Measurements from ENCODE around the gene BLM. TPM values are rescaled to one million over a fixed set of nuclear protein-coding genes. Genes with fewer than 3 reads are reported as not detected.

BLM gene
- total and polyA plus RNA-seq, 2 of the 4 experiments (the other 2 are of a cell fraction), result 2.5 to 6.5 TPM

DNA sequence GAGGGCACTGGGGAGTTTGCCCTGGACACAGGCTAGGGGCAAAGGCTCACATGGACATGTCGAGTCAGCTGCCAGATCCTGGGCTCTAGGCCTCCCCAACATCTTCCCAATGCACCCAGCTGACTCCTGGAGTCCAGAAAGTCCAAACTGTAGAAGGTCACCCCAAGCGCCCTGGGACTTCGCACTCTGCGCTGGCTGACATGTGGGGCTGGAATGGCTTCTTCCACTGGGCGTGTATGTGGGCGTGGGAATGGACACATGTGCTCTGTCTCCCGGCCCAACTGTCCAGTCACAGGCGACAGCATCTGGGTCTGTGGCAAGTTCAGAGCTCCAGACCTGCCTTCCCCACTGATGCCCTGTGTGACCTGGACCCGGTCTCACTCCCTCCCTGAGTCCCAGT is 138.0 kb downstream of the BLM start:
- ATAC-seq (ENCODE audit: low read depth) (no peak), DNase-seq (no peak)
- no peak overlapping the region for H2BK5ac ChIP-seq (ENCODE audit: low read depth, low read length, poor library complexity, severe bottlenecking)
- no peak overlapping the region for H3K27ac ChIP-seq (ENCODE audit: insufficient read depth, low read length)
- no peak overlapping the region for H3K14ac ChIP-seq (replicated peaks; ENCODE audit: low read depth, low read length)
- no peak overlapping the region for H3K9ac ChIP-seq (ENCODE audit: low read depth, low read length)
- H3K9me1 ChIP-seq (ENCODE audit: insufficient read depth, low read length), result peaks cover 3% of the 10 kb centered on the region; the same call in 1 of the 2 replicates
- H3K23ac ChIP-seq (ENCODE audit: low read depth, low read length), result no peak overlapping the region
- no peak overlapping the region for H4K8ac ChIP-seq (ENCODE audit: low read depth in 2 of 2, low read length in 2 of 2)
- H3K9me3 ChIP-seq (ENCODE audit: control insufficient read depth, insufficient read depth, low read length), result no peaks in the 10 kb centered on the region
- no peaks in the 10 kb centered on the region for H4K20me1 ChIP-seq (ENCODE audit: insufficient read depth, low read length)
- no peak overlapping the region for H2BK15ac ChIP-seq (ENCODE audit: low read depth, low read length)
- no peak overlapping the region for H2BK20ac ChIP-seq (ENCODE audit: low read depth, low read length)
- H2BK120ac ChIP-seq (ENCODE audit: low read depth, low read length), result no peak overlapping the region
- peaks cover 8% of the 10 kb centered on the region for H3K4me1 ChIP-seq (ENCODE audit: control insufficient read depth, insufficient read depth, low read length)
- ChIA-PET POLR2A (ENCODE audit: unreplicated experiment) (no interaction called here), CTCF (no interaction called here)
- no peaks in the 10 kb centered on the region for H3K36me3 ChIP-seq (ENCODE audit: control insufficient read depth, insufficient read depth, low read length)
- dilution Hi-C loops (cut with HindIII; ENCODE audit: low sequenced_read_pairs, unreplicated experiment) (no loop called here), in situ Hi-C loops (cut with MboI; ENCODE audit: low sequenced_read_pairs) (no loop called here), intact Hi-C loops (cut with micrococcal nuclease) (no loop called here)
- H3K4me2 ChIP-seq (ENCODE audit: low read depth, low read length), result no peak overlapping the region
- TF ChIP-seq CHD1 (IDR thresholded peaks at IDR 0.05; ENCODE audit: low read depth, low read length) (no peak), FOS (IDR thresholded peaks at IDR 0.05; ENCODE audit: low read depth, low read length) (no peak), MAZ (IDR thresholded peaks at IDR 0.05; ENCODE audit: borderline replicate concordance, low read depth, low read length) (no peak), SMC3 (IDR thresholded peaks at IDR 0.05; ENCODE audit: low read depth, low read length) (no peak), CEBPB (IDR thresholded peaks at IDR 0.05; ENCODE audit: low read depth, low read length) (no peak), POLR2A (IDR thresholded peaks at IDR 0.05; ENCODE audit: low read depth, low read length) (no peak), RAD21 (IDR thresholded peaks at IDR 0.05; ENCODE audit: low read length) (no peak), MXI1 (IDR thresholded peaks at IDR 0.05; ENCODE audit: borderline replicate concordance, low read depth, low read length) (no peak), RFX5 (IDR thresholded peaks at IDR 0.05; ENCODE audit: low read depth, low read length) (no peak), ELK1 (IDR thresholded peaks at IDR 0.05; ENCODE audit: borderline replicate concordance, low read depth, low read length) (no peak), BHLHE40 (IDR thresholded peaks at IDR 0.05; ENCODE audit: low read depth, low read length) (no peak), RCOR1 (IDR thresholded peaks at IDR 0.05; ENCODE audit: insufficient replicate concordance, low read length) (no peak), NFE2L2 (IDR thresholded peaks at IDR 0.05; ENCODE audit: low read depth, low read length) (no peak), MAFK (IDR thresholded peaks at IDR 0.05; ENCODE audit: low read depth, low read length) (no peak)
- TF ChIP-seq, protein P1, sequence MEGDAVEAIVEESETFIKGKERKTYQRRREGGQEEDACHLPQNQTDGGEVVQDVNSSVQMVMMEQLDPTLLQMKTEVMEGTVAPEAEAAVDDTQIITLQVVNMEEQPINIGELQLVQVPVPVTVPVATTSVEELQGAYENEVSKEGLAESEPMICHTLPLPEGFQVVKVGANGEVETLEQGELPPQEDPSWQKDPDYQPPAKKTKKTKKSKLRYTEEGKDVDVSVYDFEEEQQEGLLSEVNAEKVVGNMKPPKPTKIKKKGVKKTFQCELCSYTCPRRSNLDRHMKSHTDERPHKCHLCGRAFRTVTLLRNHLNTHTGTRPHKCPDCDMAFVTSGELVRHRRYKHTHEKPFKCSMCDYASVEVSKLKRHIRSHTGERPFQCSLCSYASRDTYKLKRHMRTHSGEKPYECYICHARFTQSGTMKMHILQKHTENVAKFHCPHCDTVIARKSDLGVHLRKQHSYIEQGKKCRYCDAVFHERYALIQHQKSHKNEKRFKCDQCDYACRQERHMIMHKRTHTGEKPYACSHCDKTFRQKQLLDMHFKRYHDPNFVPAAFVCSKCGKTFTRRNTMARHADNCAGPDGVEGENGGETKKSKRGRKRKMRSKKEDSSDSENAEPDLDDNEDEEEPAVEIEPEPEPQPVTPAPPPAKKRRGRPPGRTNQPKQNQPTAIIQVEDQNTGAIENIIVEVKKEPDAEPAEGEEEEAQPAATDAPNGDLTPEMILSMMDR (conservative IDR thresholded peaks at IDR 0.05; ENCODE audit: low read depth, low read length), result no peak
- TF ChIP-seq, protein P2, sequence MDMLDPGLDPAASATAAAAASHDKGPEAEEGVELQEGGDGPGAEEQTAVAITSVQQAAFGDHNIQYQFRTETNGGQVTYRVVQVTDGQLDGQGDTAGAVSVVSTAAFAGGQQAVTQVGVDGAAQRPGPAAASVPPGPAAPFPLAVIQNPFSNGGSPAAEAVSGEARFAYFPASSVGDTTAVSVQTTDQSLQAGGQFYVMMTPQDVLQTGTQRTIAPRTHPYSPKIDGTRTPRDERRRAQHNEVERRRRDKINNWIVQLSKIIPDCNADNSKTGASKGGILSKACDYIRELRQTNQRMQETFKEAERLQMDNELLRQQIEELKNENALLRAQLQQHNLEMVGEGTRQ (IDR thresholded peaks at IDR 0.05; ENCODE audit: low read depth, low read length), result no peak
- no peak overlapping the region for H4K91ac ChIP-seq (ENCODE audit: insufficient read depth, low read depth, low read length)
- H3K27me3 ChIP-seq (ENCODE audit: control insufficient read depth, insufficient read depth, low read length), result no peaks in the 10 kb centered on the region
- no peak overlapping the region for H2AK5ac ChIP-seq (ENCODE audit: low read depth, low read length)
- no peak overlapping the region for H3K18ac ChIP-seq (ENCODE audit: low read depth, low read length)
- no peak overlapping the region for H3K56ac ChIP-seq (ENCODE audit: extremely low read depth, insufficient read depth, low read length)
- H2AFZ ChIP-seq (replicated peaks; ENCODE audit: low read length, poor library complexity), result no peak overlapping the region
- no TSS peak for BruUV-seq (replicated peaks)
- no peaks in the 10 kb centered on the region for H3K79me1 ChIP-seq (ENCODE audit: low read depth in 1 of 2, low read length in 2 of 2)
- H4K5ac ChIP-seq (ENCODE audit: low read depth, low read length), result no peak overlapping the region
- no peak overlapping the region for H3K4ac ChIP-seq (ENCODE audit: low read depth, low read length)
- WGBS, 2 experiments (ENCODE audit: extremely low coverage in 2 of 2, insufficient read length in 1 of 2), result 81% methylated on average over 3 of the region's 9 CpGs; no CpG with 5 or more reads in 1 of the 2 experiments
- H3K4me3 ChIP-seq (ENCODE audit: insufficient read depth, low read depth, low read length), result no peak overlapping the region
- no peak overlapping the region for H2AK9ac ChIP-seq (replicated peaks; ENCODE audit: low read depth, low read length, poor library complexity)
